PC-9 (cell line): ENCODE data around the gene RB1.

ENCODE experiments used
- EZH2 ChIP-seq: fragments of 200-600 bp; sonication (generic); IDR thresholded peaks from 2 replicates; pipeline ENCODE4 v1.8.0; 2017; ENCODE audit warnings: antibody characterized with exemption, low read depth
- TF ChIP-seq, protein P1 (sequence below): fragments of 200-600 bp; sonication (generic); conservative IDR thresholded peaks from 2 replicates; pipeline ENCODE4 v1.6.1; 2017; ENCODE audit warnings: mixed run types, antibody characterized with exemption, mild to moderate bottlenecking, moderate library complexity

DNA sequence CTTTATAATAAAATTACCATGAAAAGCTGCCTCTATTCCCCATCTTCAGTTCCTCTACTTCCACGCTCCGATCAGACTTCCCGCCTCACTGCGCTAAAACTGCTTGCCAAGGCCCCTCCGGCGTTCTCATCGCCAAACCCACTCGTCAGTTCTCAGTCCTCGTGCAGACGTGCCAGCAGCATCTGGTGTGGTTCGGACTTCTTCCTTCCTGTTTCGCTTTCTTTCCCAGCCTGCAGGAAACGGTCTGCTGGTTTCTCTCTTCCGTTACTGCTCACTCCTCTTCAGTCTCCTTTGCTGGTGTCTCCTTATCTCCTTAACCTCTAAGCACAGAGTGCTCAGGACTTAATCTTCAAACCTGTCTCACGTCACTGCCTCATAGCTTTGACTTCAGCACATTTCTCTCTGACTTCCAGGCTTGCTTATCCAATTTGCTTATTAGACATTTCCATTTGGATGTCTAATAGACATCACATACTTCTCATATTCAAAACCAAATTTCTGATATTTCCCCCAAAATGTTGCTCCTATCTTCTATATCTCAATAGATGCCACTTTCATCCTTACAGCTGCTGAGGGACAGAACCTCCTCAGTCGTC, 189.0 kb downstream of the RB1 start:
- no peak for TF ChIP-seq EZH2
- TF ChIP-seq, protein P1, sequence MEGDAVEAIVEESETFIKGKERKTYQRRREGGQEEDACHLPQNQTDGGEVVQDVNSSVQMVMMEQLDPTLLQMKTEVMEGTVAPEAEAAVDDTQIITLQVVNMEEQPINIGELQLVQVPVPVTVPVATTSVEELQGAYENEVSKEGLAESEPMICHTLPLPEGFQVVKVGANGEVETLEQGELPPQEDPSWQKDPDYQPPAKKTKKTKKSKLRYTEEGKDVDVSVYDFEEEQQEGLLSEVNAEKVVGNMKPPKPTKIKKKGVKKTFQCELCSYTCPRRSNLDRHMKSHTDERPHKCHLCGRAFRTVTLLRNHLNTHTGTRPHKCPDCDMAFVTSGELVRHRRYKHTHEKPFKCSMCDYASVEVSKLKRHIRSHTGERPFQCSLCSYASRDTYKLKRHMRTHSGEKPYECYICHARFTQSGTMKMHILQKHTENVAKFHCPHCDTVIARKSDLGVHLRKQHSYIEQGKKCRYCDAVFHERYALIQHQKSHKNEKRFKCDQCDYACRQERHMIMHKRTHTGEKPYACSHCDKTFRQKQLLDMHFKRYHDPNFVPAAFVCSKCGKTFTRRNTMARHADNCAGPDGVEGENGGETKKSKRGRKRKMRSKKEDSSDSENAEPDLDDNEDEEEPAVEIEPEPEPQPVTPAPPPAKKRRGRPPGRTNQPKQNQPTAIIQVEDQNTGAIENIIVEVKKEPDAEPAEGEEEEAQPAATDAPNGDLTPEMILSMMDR = no peak
